ENCODE measurements around the gene PACRG. TPM values are rescaled to one million over a fixed set of nuclear protein-coding genes. Genes with fewer than 3 reads are reported as not detected.
A peak's percentile ranks its signal among the peaks of the same experiment; 100 is the strongest.

Gene PACRG
- total and polyA plus RNA-seq, 8 donors, result 1.5 to 6.8 (median 4.6) TPM

DNA sequence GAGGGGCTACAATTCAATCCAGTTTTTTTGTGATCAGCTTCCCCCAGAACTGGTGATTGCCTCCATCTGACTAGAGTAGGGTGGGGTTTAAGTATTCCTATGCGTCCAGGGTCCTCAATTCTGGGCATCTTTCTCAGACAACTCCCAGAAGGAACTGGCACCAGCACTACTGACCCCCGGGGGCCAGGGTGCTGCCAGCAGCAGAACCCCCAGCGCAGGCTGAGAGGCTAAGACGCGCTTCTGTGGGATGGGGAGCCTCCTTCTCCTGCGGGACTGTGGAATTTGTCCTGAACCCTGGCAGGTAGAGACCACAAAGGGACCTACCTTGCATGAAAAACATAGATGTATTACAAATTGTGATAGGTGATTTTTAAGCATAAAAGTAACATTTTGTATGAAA lies 124.4 kb downstream of the PACRG start:
- no peaks in the 10 kb centered on the region for H3K27me3 ChIP-seq
- no peaks in the 10 kb centered on the region for H3K4me1 ChIP-seq
- intact Hi-C loops (cut with DNase I), result no loop called here
- ATAC-seq (no peak), DNase-seq (no peak)
- no peaks in the 10 kb centered on the region for H3K36me3 ChIP-seq
- H3K27ac ChIP-seq, result no peak overlapping the region
- no peaks in the 10 kb centered on the region for H3K9me3 ChIP-seq
- H3K4me3 ChIP-seq, result no peak overlapping the region
- TF ChIP-seq, protein P1, sequence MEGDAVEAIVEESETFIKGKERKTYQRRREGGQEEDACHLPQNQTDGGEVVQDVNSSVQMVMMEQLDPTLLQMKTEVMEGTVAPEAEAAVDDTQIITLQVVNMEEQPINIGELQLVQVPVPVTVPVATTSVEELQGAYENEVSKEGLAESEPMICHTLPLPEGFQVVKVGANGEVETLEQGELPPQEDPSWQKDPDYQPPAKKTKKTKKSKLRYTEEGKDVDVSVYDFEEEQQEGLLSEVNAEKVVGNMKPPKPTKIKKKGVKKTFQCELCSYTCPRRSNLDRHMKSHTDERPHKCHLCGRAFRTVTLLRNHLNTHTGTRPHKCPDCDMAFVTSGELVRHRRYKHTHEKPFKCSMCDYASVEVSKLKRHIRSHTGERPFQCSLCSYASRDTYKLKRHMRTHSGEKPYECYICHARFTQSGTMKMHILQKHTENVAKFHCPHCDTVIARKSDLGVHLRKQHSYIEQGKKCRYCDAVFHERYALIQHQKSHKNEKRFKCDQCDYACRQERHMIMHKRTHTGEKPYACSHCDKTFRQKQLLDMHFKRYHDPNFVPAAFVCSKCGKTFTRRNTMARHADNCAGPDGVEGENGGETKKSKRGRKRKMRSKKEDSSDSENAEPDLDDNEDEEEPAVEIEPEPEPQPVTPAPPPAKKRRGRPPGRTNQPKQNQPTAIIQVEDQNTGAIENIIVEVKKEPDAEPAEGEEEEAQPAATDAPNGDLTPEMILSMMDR (IDR thresholded peaks at IDR 0.05), result no peak

DNA sequence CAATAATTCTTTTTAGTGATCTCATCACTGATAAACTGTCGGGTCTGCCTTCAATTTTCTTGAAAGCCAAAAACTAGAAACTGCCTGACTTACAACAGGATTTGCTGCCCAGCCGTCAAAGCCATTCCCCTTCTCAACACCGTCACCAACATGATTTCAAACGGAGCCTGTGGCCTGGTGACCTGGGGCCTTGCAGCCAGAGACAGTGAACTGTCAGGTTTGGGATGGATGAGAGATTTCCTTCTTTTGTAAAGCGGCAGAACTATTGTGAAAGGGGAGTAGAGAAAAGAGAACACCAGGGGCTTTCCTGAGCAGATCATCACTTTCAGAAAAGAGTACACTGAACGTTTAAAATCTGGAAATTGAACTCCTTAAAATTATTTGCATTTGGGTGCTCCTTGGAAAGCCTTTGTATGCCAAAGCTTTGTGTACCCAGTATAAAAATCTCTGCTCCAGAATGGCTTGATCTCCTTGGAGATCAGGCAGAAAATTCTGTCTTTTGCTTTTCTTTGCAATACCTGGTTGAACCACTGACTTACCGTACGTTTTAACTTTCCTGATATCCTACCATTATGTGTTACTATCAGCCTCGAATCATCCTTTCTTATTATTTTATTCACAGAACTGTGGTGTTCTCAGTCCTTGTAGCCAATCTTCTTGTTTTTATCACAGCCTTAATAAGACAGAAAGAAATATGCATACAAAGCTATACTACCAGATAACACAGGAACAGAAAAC lies 125.2 kb downstream of the PACRG start:
- Histone ChIP-seq H3K36me3 (no peaks in the 10 kb centered on the region), H3K27me3 (no peaks in the 10 kb centered on the region), H3K27ac (no peak overlapping the region), H3K9me3 (no peaks in the 10 kb centered on the region), H3K4me3 (no peak overlapping the region), H3K4me1 (no peaks in the 10 kb centered on the region)
- DNase-seq, result no peak
- TF ChIP-seq, protein P1 (IDR thresholded peaks at IDR 0.05), result no peak
- no peak for ATAC-seq
- intact Hi-C loops (cut with DNase I), result no loop called here

DNA sequence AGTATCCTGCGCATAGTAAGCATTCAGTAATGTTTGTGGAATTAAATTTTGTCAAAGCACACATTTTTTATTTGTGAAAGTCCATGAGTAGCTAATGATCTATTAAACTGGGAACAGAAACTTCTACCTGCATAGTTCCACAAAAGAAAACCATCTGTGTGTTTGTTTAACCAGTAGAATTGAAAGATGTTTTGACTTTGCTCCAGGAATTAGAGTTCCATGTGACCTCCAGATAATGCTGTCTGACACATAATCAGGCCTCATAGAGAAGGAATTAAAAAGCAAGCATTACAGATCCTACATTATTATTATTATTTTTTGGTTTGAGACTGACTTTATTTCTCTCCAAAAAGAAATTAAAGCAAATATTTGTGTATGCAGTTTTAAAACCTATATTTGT lies 126.5 kb downstream of the PACRG start:
- TF ChIP-seq, protein P1 (IDR thresholded peaks at IDR 0.05), result no peak
- Histone ChIP-seq H3K4me3 (no peak overlapping the region), H3K27ac (no peak overlapping the region), H3K9me3 (no peaks in the 10 kb centered on the region), H3K4me1 (no peaks in the 10 kb centered on the region), H3K27me3 (no peaks in the 10 kb centered on the region), H3K36me3 (no peaks in the 10 kb centered on the region)
- intact Hi-C loops (cut with DNase I), result no loop called here
- DNase-seq, result peak in 1 of 4 donors; percentile 16
- no peak for ATAC-seq

DNA sequence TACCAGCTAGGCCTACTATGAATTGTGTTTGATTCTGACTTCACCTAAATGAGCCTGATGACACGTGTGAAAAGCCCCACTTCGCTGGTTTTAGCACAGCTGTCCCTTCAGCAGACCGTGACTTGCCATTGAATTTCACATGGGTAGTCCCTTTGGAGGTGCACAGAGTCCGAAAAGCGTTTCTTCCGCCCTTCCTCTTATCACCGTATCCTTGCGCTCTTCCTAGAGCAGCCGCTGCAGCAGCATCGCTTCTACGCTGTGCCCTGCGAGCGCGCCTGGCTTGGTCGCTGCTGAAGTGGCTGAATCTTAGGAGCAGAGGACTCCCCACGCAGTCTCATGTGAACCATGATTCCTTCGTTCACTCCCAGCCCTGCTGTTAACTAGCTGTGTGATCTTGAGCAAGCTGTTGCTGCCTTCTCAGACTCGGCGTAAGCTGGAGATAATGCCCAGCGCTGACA lies 127.0 kb downstream of the PACRG start:
- no peak overlapping the region for H3K4me3 ChIP-seq
- no peak overlapping the region for H3K27ac ChIP-seq
- H3K27me3 ChIP-seq, result no peaks in the 10 kb centered on the region
- DNase-seq (no peak), ATAC-seq (no peak)
- no peaks in the 10 kb centered on the region for H3K36me3 ChIP-seq
- TF ChIP-seq, protein P1 (IDR thresholded peaks at IDR 0.05), result no peak
- intact Hi-C loops (cut with DNase I), result no loop called here
- no peaks in the 10 kb centered on the region for H3K4me1 ChIP-seq
- H3K9me3 ChIP-seq, result no peaks in the 10 kb centered on the region

DNA sequence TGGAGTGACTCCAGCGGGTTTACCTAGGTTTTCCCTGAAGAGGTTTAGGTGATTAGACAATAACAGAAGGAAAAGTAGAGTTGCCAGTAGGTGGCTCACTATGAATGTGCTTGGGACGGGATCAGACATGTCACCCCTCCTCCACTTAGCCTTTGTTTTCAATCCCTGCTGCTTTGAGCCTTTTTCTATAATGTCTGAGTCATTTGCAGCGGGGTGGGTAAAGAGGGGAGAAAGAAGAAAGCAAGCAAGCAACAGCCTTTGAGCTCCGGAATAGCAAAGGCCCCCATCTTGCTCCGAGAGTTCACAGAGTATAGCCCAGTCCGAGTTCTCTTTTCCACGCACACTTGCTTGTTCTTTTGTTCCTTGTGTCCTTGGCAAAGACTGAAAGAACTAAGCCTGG lies 129.1 kb downstream of the PACRG start:
- H3K27ac ChIP-seq, result no peak overlapping the region
- intact Hi-C loops (cut with DNase I), result no loop called here

More for the DNA sequence above, 129.1 kb downstream of the PACRG start:
- Histone ChIP-seq H3K36me3 (no peaks in the 10 kb centered on the region), H3K27me3 (no peaks in the 10 kb centered on the region), H3K4me3 (no peak overlapping the region), H3K9me3 (no peaks in the 10 kb centered on the region), H3K4me1 (no peaks in the 10 kb centered on the region)
- DNase-seq, result peak in 2 of 4 donors; percentile 56 to 79
- peak; percentile 95 for ATAC-seq
- TF ChIP-seq, protein P1 (IDR thresholded peaks at IDR 0.05), result peak in 1 of 2 donors; percentile 32

Data from left lung (tissue), 10 donors.